ENCODE data around the gene IL32.
A peak's percentile ranks its signal among the peaks of the same experiment; 100 is the strongest.

Gene IL32, protein sequence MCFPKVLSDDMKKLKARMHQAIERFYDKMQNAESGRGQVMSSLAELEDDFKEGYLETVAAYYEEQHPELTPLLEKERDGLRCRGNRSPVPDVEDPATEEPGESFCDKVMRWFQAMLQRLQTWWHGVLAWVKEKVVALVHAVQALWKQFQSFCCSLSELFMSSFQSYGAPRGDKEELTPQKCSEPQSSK

DNA sequence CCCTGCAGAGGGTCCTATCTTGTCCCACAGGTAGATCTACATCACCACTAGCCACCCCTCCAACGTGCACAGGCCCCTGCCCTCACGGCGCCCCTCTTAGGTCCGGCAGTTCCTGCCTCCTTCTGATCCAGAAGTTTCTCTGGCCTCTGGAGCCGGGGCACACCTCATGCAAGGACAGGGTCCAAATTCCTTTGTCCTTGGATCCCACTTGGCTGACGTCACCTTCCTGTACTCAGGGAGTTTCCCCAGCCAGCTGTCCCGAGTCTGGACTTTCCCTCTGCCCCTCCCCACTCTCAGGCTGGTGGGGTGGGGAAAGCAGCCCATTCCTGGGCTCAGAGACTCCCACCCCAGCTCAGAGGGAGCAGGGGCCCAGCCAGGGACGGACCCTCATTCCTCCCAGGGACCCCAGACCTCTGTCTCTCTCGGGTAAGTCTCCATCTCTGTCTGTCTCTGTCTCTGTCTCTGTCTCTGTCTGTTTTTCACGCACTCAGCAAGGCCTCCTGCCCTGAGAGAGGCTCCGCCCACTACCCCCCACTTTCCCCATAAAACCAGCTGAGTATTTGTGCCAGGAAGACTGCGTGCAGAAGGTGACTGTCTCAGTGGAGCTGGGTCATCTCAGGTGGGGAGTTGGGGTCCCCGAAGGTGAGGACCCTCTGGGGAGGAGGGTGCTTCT lies at the start of gene IL32:
IL32 (plus strand) TSS at position 572 of the 673 bp plus-strand sequence. CDS start 172 bp downstream, outside the sequence.
- DNase-seq, result no peak

DNA sequence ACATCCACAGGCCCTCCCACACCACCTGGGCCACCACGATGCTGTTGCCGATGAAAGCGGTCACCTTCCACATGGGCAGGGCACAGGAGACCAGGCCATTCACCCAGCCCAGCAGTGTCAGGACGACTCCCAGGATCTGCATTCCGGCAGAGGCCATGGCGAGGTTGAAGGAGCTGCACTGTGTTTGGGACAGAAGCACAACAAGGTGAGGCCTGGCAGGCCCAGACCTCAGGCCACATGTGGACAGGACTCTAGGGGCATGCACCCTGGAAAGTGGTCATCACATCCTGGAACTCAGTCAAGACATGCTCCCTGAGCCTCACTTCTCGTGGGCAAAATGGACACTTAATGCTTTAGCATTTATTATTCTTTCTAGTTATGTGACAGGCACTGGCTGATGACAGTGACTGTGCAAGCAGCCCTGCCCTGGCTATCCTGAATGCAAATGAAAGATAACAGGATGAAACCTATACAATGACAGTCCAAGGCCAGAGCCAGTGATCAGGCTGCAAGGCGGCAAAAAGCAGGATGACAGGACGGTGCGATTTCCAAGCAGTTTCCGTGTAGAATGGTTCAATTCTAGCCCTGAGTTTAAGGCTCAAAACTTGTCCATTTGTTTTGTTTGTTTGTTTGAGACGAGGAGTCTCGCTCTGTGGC lies 49.4 kb upstream of the IL32 start:
- DNase-seq, result peak; percentile 75

DNA sequence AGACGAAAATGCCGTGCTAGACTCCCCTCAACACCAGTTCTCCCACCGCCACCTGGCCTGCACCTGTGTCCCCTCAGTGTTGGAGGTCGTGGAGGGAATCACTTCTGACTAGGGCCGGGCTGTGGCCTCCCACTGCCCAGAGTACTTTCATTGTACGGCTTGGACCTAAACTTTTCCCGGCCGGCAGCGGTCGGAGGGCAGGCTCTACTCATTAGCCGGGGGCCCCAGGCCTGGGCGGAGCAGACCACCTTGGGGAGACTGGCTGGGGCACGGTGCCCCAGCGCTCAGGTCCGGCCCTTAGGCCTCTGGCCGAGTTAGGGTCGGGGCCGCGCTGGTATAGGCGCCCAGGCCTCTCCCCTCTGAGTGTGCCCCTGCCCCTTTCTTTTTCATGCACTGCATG lies 48.1 kb upstream of the IL32 start:
- DNase-seq, result no peak

DNA sequence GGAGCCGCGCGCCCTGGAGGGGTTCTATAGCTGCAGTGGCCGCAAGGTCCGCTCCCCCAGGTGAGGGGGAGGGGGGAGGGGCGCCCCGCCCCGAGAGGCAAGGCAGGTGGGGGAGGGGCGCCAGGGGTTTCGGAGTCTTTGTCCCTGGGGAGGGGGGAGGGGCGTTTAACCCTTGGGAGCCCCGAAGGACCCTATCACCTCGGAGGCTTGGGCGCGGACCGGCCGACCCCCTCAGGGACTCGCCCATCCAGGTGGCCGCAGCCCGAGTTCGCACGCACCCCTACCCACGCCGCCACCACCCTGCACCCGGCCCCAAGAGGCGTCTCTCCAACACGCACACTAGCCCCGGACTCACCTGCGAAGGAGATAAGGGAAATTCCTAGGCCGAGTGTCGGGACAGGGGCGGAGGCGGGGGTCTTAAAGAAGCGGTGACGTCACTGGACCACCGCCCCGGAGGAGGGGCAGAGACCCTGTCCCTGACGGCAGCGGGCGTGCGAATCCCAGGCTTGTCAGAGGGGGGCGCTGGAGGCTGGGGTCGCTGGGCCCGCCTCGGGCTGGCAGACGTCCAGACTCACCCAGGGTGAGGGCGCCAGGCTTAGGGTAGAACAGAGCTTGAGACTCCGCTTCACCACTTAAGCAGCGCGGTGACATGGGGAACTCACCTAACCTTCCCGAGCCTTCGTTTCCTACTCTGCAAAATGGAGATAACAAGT lies 47.5 kb upstream of the IL32 start, which contains the start of gene CLDN6:
CLDN6 (minus strand) TSS at position 390 of the 713 bp plus-strand sequence. CDS start 2,162 bp downstream, outside the sequence.
- peak; percentile 76 for DNase-seq

DNA sequence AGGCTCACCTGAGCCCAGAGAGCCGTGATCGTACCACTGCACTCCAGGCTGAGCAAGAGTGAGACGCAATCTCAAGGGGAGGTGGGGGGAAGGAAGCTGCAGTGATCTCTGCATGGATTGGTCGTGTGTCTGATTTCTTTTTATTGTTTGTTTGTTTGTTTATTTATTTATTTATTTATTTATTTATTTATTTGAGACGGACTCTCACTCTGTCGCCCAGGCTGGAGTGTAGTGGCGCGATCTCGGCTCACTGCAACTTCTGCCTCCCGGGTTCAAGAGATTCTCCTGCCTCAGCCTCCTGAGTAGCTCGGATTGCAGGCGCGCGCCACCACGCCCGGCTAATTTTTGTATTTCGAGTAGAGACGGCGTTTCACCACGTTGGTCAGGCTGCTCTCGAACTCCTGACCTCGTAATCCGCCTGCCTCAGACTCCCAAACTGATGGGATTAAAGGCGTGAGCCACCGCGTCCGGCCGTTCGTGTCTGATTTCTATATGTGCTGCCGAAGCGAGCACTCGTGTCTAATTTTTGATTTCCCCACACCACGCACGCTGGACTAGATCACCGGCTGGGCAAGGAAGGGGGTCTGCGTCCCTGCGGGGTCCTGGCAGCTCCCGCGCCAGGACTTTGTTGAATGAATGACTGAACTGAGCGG lies 45.7 kb upstream of the IL32 start:
- DNase-seq, result no peak

DNA sequence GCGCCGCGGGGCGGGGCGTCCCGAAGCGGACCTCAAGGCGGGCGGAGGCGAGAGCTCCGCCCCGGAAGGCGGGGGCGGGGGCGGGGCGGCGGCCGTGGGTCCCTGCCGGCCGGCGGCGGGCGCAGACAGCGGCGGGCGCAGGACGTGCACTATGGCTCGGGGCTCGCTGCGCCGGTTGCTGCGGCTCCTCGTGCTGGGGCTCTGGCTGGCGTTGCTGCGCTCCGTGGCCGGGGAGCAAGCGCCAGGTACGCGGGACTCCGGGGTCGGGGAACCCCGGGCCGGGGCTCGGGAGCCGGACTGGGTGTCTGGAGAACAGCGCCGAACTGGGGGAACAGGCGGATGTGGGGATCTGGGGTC lies 45.2 kb upstream of the IL32 start, which contains the start of gene TNFRSF12A:
TNFRSF12A (plus strand) TSS at position 122 of the 357 bp plus-strand sequence; CDS start at position 152, 30 bp downstream.
- peak; percentile 90 for DNase-seq

DNA sequence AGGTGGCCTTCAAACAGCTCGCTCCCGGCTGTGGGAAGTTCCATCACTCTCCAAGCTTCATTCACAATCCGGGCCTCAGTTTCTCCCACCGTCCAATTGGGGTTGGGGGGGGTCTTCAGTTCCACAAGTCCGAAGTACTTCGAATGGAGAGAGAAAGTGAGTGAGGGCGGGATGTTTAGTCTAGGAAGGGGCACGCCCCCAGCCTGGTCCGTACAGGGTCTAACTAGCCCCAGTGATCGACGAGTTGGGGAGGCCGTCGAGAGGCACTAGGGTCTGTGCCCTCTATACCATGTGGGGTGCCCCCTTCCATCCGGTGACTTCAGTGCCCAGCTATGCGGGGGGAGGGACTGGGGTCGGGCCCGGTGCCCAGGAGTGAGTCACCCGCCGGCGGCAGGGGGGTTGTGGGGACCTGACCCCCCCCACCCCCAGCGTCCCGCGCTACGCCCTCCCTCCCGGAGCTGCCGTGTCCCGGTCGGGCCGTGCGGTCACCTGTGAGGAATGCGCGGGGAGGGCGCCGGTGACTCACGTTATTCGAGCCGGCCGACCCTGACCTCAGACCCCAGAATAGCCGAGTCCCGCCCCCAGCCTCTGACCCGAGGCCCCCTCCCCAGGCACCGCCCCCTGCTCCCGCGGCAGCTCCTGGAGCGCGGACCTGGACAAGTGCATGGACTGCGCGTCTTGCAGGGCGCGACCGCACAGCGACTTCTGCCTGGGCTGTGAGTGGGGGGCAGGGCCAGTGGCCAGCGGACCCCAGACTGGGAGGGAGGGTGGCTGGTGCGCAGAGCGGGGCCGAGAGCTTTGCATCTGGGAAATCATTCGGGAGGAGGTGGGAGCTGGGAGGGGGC lies 44.6 kb upstream of the IL32 start:
- peak; percentile 61 for DNase-seq

DNA sequence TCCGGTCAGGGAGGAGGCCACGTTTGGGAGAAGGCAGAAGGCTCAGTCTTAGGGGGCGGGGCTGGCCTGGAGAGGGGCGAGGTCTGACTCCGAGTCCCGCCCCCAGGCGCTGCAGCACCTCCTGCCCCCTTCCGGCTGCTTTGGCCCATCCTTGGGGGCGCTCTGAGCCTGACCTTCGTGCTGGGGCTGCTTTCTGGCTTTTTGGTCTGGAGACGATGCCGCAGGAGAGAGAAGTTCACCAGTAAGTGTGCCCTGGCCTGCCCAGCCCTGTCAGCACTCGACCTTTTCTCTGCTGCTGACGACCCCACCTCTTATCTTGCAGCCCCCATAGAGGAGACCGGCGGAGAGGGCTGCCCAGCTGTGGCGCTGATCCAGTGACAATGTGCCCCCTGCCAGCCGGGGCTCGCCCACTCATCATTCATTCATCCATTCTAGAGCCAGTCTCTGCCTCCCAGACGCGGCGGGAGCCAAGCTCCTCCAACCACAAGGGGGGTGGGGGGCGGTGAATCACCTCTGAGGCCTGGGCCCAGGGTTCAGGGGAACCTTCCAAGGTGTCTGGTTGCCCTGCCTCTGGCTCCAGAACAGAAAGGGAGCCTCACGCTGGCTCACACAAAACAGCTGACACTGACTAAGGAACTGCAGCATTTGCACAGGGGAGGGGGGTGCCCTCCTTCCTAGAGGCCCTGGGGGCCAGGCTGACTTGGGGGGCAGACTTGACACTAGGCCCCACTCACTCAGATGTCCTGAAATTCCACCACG lies 43.8 kb upstream of the IL32 start:
- DNase-seq, result peak; percentile 93

DNA sequence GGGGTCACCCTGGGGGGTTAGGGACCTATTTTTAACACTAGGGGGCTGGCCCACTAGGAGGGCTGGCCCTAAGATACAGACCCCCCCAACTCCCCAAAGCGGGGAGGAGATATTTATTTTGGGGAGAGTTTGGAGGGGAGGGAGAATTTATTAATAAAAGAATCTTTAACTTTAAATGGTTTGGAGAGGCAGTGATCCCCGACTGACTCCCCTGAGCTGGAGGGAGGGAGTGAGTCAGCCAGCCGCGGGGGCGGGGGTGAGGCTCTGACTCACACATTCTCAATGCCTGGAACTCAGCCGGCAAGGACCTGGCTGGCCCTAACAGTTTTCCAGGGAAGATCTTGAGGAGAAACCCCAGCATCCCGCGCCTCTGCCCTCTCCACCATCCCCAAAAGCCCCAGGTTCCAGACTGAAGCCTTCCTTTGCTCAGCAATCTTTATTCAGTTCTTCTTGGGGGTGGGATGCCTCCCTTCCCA lies 43.2 kb upstream of the IL32 start:
- DNase-seq, result peak; percentile 86

DNA sequence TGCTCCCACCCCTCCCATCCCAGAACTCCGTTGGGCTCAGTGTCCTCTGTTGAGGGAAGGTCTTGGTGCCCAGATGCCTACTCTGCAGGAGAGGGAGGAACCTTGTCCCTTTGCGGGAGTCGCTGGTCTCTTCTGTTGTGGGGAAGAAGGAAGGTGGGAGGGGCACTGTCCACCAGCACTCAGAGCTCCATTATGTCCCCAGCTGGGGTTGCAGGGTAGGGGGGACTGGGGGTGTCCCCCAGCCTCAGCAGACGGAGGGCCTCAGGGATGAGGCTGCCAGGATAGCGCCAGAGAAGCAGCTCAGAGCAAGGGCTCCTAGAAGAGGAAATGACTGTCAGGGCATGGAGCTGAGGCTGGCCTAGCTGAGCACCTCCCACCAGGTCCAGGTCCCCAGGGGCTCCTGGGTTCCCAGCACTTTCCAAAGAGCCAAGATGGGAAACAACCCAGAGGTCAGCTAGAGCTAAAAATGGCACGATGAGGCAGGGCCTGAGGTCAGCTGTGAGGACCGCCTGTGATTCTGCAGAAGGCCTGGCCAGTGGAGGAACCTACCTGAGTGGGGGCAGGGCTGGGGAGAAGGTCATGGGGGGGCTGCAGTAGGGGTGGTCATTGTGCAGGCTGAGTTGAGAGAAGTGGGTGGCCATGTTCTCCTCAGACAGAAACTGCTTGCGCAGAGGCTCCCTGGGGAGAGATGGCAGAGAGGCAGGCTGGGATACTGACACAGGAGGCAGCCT lies 42.6 kb upstream of the IL32 start:
- no peak for DNase-seq

DNA sequence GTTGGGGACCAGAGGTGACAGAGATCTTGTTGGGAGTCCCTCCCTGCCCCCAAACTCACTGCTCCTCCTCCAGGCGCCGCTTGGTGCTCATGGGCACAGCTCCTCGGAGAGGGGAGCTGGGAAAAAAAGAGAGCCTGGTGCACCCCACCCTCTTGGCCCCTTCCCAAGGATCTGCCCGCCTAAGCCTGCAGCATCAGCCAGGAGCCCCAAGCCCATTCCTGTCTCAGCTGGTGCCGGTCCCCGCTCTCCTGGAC lies 42.1 kb upstream of the IL32 start:
- DNase-seq, result peak; percentile 78

DNA sequence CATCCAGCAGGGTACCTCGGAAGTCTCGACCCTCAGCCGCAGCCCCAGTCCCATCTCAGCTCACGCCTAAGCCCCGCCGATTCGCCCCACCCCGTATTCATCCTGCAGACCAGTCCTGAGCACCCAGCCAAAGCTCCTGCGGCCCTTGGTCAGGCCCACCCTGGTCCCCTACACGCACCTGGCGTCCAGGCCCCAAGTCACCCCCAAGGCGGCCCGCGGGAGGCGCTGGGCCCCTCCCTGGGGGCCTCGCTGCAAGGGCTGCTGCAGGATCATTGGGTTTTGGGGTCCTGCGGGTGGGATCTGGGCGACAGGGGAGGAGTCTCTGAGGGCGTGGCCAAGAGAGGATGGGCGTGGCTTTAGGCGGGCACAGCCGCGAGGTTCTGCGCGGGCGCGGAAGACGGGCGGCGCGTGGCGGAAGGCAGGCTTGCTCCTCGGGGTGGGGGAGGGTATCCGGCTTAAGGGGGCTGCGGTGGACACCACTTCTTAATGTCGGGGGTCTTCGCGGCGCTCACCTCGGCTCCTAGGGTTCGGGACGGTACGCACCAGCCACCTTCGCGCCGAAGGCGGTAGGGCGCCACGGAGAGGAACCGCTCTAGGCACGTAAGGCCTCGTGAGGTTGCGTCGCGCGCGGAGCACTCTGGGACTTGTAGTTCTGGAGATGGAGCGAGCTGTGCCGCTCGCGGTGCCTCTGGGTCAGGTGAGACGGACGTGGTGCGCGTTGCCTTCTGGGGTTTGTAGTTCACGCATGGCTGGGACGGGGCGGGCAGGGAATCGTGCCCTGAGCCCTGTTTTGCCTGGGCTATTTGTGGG lies 41.6 kb upstream of the IL32 start, which contains the start of the genes HCFC1R1 and THOC6:
HCFC1R1 (minus strand) TSS at position 274 of the 810 bp plus-strand sequence; CDS start at position 273, 1 bp downstream.
THOC6 (plus strand) TSS at position 367 of the 810 bp plus-strand sequence; CDS start at position 659, 292 bp downstream.
- DNase-seq, result peak; percentile 99

DNA sequence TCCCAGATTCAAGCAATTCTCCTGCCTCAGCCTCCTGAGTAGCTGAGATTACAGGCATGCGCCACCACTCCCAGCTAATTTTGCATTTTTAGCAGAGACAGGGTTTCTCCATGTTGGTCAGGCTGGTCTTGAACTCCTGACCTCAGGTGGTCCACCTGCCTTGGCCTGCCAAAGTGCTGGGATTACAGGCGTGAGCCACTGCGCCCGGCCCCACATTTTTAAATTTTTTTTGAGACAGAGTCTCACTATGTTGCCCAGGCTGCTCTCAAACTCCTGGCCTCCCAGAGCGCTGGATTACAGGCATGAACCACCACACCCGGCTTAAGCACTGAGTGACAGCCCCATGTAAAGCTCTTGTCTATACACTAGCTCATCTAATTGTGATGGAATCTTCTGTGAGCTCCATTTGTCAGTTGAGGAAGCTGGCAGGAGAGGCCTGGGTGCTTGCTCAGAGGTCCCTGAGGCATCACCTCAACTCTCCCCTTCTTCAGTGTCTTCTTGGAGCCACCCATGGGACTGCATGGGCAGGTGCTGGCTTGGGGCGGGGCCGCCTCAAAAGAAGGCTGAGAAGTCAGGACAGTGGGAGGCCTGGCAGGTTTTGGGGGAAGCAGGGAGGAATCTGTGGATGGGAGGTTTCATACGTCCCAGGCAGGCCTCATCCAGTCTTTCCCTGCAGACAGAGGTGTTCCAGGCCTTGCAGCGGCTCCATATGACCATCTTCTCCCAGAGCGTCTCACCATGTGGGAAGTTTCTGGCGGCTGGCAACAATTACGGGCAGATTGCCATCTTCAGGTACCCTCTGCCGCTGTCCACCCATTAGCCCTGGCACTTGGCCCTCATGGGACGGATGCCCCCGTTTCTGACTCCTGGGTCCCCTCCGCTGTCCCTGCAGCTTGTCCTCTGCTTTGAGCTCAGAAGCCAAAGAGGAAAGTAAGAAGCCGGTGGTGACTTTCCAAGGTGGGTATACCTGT lies 40.1 kb upstream of the IL32 start:
- DNase-seq, result no peak

DNA sequence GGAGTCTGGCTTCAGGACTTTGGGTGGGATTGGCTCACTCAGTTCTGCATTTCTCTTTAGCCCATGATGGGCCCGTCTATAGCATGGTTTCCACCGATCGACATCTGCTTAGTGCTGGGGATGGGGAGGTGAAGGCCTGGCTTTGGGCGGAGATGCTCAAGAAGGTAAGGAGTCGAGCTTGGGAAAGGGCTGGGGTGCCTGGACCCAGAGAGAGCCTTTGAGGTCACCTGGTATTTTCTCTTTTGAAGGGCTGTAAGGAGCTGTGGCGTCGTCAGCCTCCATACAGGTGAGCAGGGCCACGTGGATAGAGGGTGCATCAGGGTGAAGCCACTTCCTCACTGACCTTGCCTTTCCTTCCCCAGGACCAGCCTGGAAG lies 39.4 kb upstream of the IL32 start:
- no peak for DNase-seq

DNA sequence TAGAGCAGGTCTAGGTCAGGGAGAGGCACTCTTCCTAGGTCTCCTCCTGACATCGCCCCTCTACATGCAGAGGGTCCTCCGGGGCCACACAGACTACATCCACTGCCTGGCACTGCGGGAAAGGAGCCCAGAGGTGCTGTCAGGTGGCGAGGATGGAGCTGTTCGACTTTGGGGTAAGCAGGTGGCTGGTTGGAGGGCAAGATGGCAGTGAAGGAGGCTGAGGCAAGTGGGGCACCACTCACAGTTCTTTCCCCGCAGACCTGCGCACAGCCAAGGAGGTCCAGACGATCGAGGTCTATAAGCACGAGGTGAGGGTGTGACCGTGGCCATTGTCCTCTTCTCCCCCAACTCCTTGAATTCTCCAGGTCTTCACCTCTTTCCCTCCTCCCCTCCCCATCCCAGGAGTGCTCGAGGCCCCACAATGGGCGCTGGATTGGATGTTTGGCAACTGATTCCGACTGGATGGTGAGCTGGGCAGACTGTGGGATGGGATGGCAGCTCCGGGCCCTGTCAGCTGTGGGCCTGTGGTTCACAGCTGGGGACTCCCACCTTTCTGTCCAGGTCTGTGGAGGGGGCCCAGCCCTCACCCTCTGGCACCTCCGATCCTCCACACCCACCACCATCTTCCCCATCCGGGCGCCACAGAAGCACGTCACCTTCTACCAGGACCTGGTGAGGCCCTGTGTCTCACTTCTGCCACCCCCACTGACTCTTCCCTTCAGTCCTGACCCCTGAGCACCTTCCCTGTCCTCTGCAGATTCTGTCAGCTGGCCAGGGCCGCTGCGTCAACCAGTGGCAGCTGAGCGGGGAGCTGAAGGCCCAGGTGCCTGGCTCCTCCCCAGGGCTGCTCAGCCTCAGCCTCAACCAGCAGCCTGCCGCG lies 38.6 kb upstream of the IL32 start:
- no peak for DNase-seq

DNA sequence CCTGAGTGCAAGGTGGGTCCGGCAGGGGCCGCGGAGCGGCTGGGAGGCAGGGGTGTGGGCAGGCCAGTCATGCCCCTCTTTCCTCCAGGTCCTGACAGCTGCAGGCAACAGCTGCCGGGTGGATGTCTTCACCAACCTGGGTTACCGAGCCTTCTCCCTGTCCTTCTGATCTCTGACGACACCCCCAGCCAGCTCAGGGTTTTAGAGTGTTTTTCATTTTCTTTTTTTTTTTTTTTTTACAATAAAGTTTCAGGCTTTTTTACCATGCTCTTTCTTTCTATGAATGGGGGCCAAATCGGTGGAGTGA lies 38.0 kb upstream of the IL32 start:
- DNase-seq, result no peak

Data from hematopoietic multipotent progenitor cell treated with erythropoietin and hydrocortisone succinate and interleukin-3 and kit ligand, for 6 days (in vitro differentiated cells).